Mesendoderm (in vitro differentiated cells): ENCODE measurements around the gene PKN3.

Source experiments
- DNase-seq: peaks from one replicate; pipeline ENCODE4 v3.0.0; 2013
- H2AK5ac ChIP-seq: 2 replicates; pipeline ENCODE4 v1.6.1; 2013; ENCODE audit warnings: low read length, inconsistent platforms
- H2BK120ac ChIP-seq: 2 replicates; pipeline ENCODE4 v1.6.1; 2013; ENCODE audit warnings: low read depth, mild to moderate bottlenecking, low read length, moderate library complexity, mixed read lengths
- H2BK15ac ChIP-seq: replicated peaks from 2 replicates; pipeline ENCODE4 v1.6.1; 2013; ENCODE audit warnings: low read depth, mild to moderate bottlenecking, moderate library complexity
- H2BK5ac ChIP-seq: 2 replicates; pipeline ENCODE4 v1.6.1; 2013; ENCODE audit warnings: low read length, inconsistent platforms
- H3K18ac ChIP-seq: 2 replicates; pipeline ENCODE4 v1.6.1; 2013; ENCODE audit warnings: mild to moderate bottlenecking, low read length, mixed read lengths
- H3K23ac ChIP-seq: one replicate; pipeline ENCODE4 v1.6.1; 2013; ENCODE audit warnings: low read length
- H3K27ac ChIP-seq: 2 replicates; pipeline ENCODE4 v1.5.1; 2013; ENCODE audit warnings: low read depth, mild to moderate bottlenecking, inconsistent platforms, low read length, moderate library complexity
- H3K27me3 ChIP-seq: 2 replicates; pipeline ENCODE4 v1.6.1; 2013; ENCODE audit warnings: low read length, control low read depth, mild to moderate bottlenecking, inconsistent platforms; ENCODE audit not compliant: insufficient read depth, poor library complexity
- H3K36me3 ChIP-seq: 2 replicates; pipeline ENCODE4 v1.6.1; 2013; ENCODE audit warnings: low read length, inconsistent platforms; ENCODE audit not compliant: control insufficient read depth, insufficient read depth
- H3K4ac ChIP-seq: one replicate; pipeline ENCODE4 v1.6.1; 2013; ENCODE audit warnings: low read depth, mild to moderate bottlenecking, low read length, moderate library complexity
- H3K4me1 ChIP-seq: 2 replicates; pipeline ENCODE4 v1.6.1; 2013; ENCODE audit warnings: low read depth, low read length, inconsistent platforms; ENCODE audit not compliant: control insufficient read depth
- H3K4me2 ChIP-seq: 2 replicates; pipeline ENCODE4 v1.6.1; 2013; ENCODE audit warnings: low read length
- H3K4me3 ChIP-seq: 2 replicates; pipeline ENCODE4 v1.5.1; 2013; ENCODE audit warnings: mild to moderate bottlenecking, low read length
- H3K56ac ChIP-seq: one replicate; pipeline ENCODE4 v1.6.1; 2013; ENCODE audit warnings: low read length
- H3K79me1 ChIP-seq: 2 replicates; pipeline ENCODE4 v1.6.1; 2013; ENCODE audit warnings: low read length, inconsistent platforms
- H3K79me2 ChIP-seq: 2 replicates; pipeline ENCODE4 v1.6.1; 2013; ENCODE audit warnings: mild to moderate bottlenecking, low read length; ENCODE audit not compliant: control insufficient read depth, insufficient read depth
- H3K9ac ChIP-seq: 2 replicates; pipeline ENCODE4 v1.6.1; 2013; ENCODE audit warnings: low read length, inconsistent platforms
- H4K5ac ChIP-seq: one replicate; pipeline ENCODE4 v1.6.1; 2013; ENCODE audit warnings: low read length
- H4K8ac ChIP-seq: one replicate; pipeline ENCODE4 v1.6.1; 2013; ENCODE audit warnings: low read depth, mild to moderate bottlenecking, control low read depth, low read length, moderate library complexity
- WGBS: extraction: QIAGEN DNeasy Blood & Tissue Kit; methylation state at CpG from one replicate; pipeline ENCODE4 v1.1.7; 2013; ENCODE audit warnings: low lambda C conversion rate, missing lambda C conversion rate; ENCODE audit not compliant: insufficient coverage; ENCODE audit errors: extremely low coverage; 5-methylcytosine and 5-hydroxymethylcytosine counted together

Gene PKN3

DNA sequence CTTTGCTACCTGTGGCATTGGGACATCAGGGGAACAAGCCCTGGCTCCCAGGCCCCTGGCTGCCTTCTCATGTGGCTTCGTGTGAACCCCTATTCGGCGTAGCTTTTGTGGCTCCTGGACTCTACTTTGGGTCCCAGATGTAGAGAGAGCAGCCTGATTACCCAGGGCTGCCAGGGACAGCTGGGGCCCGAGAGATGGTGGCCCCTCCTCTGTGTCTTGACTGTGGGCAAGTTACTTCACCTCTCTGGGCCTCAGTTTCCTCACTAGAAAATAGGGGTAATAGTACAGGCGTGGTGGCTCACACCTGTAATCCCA, 2.0 kb downstream of the PKN3 start:
- Histone ChIP-seq H2AK5ac (no peak overlapping the region), H2BK5ac (no peak overlapping the region), H3K18ac (no peak overlapping the region), H3K36me3 (no peaks in the 10 kb centered on the region), H3K79me1 (no peaks in the 10 kb centered on the region), H4K8ac (no peak overlapping the region), H3K27ac (no peak overlapping the region), H4K5ac (no peak overlapping the region), H3K4me1 (peaks cover 2% of the 10 kb centered on the region), H3K79me2 (no peaks in the 10 kb centered on the region), H3K4ac (no peak overlapping the region), H3K9ac (no peak overlapping the region), H3K23ac (no peak overlapping the region), H3K27me3 (no peaks in the 10 kb centered on the region), H3K4me3 (no peak overlapping the region), H3K56ac (no peak overlapping the region), H3K4me2 (no peak overlapping the region), H2BK120ac (no peak overlapping the region), H2BK15ac (no peak overlapping the region)
- DNase-seq, result no peak
- WGBS, result no CpG with 5 or more reads among the region's 5 CpGs

DNA sequence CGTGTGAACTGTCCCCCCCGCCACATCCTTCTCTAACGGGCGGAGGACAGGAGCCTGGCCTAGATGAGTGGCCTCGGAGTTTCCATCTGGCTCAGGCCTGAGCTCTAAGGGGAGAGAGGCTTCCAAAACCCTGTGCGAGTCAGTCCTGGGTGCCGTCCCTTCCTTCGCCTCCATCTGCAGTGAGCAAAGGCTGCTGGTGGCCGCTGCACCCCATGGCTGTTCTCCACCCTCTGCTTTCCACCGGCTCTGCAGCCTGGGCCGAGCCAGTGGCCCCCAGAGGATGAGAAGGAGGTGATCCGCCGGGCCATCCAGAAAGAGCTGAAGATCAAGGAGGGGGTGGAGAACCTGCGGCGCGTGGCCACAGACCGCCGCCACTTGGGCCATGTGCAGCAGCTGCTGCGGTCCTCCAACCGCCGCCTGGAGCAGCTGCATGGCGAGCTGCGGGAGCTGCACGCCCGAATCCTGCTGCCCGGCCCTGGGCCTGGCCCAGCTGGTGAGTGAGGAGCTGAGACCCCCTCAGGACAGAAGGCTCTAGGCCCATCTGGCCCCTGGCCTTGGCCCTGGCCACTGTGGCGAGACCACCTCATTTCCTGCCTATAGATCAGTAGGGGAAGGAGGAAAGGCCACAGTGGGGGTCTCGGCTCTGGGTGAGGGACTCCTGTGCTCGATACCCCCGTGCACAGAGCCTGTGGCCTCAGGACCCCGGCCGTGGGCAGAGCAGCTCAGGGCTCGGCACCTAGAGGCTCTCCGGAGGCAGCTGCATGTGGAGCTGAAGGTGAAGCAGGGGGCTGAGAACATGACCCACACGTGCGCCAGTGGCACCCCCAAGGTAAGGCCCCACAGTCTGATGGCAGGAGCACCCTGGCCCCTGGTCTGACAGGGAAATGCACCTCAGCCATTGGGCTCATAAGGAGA, 3.0 kb downstream of the PKN3 start:
- H3K4ac ChIP-seq, result no peak overlapping the region
- WGBS, result no CpG with 5 or more reads among the region's 36 CpGs
- no peaks in the 10 kb centered on the region for H3K27me3 ChIP-seq
- no peak overlapping the region for H3K18ac ChIP-seq
- H2BK120ac ChIP-seq, result no peak overlapping the region
- no peaks in the 10 kb centered on the region for H3K79me2 ChIP-seq
- H2BK5ac ChIP-seq, result no peak overlapping the region
- H4K8ac ChIP-seq, result no peak overlapping the region
- no peak overlapping the region for H3K56ac ChIP-seq
- peaks cover 2% of the 10 kb centered on the region for H3K4me1 ChIP-seq
- H3K9ac ChIP-seq, result no peak overlapping the region
- no peak overlapping the region for H2BK15ac ChIP-seq
- H2AK5ac ChIP-seq, result no peak overlapping the region
- H3K27ac ChIP-seq, result no peak overlapping the region
- H3K4me3 ChIP-seq, result no peak overlapping the region
- H3K36me3 ChIP-seq, result no peaks in the 10 kb centered on the region
- no peak overlapping the region for H3K23ac ChIP-seq
- H4K5ac ChIP-seq, result no peak overlapping the region
- no peak overlapping the region for H3K4me2 ChIP-seq
- no peaks in the 10 kb centered on the region for H3K79me1 ChIP-seq
- no peak for DNase-seq

DNA sequence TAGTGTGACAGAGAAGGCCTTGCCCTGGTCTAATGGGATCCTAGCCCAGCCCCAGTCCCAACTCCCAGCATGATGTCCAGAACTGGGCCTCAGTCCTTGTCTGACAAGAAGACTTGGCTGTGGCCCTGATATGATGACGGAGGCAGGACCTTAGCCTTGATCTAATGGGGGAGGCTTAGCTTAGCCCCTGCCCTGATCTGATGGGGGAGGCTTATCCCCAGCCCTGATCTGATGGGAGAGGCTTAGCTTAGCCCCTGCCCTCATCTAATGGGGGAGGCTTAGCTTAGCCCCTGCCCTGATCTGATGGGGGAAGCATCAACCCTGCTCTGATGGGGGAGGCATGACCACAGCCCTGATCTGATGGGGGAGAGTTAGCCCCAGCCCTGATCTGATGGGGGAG, 3.7 kb downstream of the PKN3 start:
- no peak overlapping the region for H3K18ac ChIP-seq
- peaks cover 2% of the 10 kb centered on the region for H3K4me1 ChIP-seq
- no peak overlapping the region for H4K5ac ChIP-seq
- no peak overlapping the region for H2BK5ac ChIP-seq
- H2BK120ac ChIP-seq, result no peak overlapping the region
- WGBS, result no CpG with 5 or more reads among the region's 1 CpG
- H3K36me3 ChIP-seq, result no peaks in the 10 kb centered on the region
- no peak overlapping the region for H3K23ac ChIP-seq
- no peak overlapping the region for H2BK15ac ChIP-seq
- no peaks in the 10 kb centered on the region for H3K27me3 ChIP-seq
- DNase-seq, result no peak
- no peak overlapping the region for H3K4ac ChIP-seq
- H3K27ac ChIP-seq, result no peak overlapping the region
- H3K4me3 ChIP-seq, result no peak overlapping the region
- no peak overlapping the region for H3K9ac ChIP-seq
- H3K79me2 ChIP-seq, result no peaks in the 10 kb centered on the region
- H3K79me1 ChIP-seq, result no peaks in the 10 kb centered on the region
- no peak overlapping the region for H4K8ac ChIP-seq
- H3K4me2 ChIP-seq, result no peak overlapping the region
- H3K56ac ChIP-seq, result no peak overlapping the region
- no peak overlapping the region for H2AK5ac ChIP-seq

DNA sequence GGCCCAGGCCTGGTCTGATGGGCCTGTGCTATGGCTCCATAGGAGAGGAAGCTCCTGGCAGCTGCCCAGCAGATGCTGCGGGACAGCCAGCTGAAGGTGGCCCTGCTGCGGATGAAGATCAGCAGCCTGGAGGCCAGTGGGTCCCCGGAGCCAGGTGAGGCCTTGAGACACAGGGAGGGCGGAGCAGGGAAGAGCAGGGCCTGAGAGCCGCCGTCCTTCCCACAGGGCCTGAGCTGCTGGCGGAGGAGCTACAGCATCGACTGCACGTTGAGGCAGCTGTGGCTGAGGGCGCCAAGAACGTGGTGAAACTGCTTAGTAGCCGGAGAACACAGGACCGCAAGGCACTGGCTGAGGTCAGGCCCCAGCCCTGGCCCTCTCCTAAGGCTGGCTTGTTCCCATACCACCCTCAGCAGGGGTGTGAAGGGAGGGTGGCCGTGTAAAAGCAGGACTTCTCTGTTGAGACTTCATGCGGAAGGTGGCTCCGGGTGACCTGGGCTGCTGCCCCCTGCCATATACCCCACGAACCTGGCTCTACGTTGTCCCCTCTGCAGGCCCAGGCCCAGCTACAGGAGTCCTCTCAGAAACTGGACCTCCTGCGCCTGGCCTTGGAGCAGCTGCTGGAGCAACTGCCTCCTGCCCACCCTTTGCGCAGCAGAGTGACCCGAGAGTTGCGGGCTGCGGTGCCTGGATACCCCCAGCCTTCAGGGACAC, 4.5 kb downstream of the PKN3 start:
- Histone ChIP-seq H2BK15ac (no peak overlapping the region), H3K4ac (no peak overlapping the region), H3K79me1 (no peaks in the 10 kb centered on the region), H3K79me2 (no peaks in the 10 kb centered on the region), H4K8ac (no peak overlapping the region), H4K5ac (no peak overlapping the region), H3K27me3 (no peaks in the 10 kb centered on the region), H3K18ac (no peak overlapping the region), H3K4me3 (no peak overlapping the region), H3K27ac (no peak overlapping the region), H3K23ac (no peak overlapping the region), H2BK5ac (no peak overlapping the region), H3K36me3 (no peaks in the 10 kb centered on the region), H3K4me2 (no peak overlapping the region), H3K9ac (peak overlapping the region; percentile 31), H2AK5ac (no peak overlapping the region), H3K4me1 (peaks cover 2% of the 10 kb centered on the region), H2BK120ac (no peak overlapping the region), H3K56ac (peak overlapping the region; percentile 57)
- DNase-seq, result peak; percentile 45
- WGBS, result no CpG with 5 or more reads among the region's 23 CpGs

DNA sequence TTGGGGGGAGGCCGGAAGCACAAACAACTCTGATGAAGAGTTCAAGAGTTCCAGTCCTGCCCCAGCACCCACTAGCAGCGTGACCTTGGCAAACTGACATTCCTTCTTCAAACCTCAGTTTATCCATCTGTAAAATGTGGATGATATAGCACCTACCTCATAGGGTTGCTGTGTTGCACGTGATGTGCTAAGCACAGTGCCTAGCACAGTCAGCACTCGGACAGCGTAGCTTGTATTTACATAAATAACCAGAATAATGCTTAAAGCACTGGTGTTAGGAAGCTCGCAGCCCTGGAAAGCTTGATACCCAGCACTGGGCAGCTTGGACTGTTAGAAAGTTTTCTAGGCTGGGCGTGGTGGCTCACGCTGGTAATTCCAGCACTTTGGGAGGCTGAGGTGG, 5.1 kb downstream of the PKN3 start:
- Histone ChIP-seq H3K18ac (no peak overlapping the region), H3K27ac (no peak overlapping the region), H3K4me2 (no peak overlapping the region), H3K4me3 (no peak overlapping the region), H3K23ac (no peak overlapping the region), H3K36me3 (no peaks in the 10 kb centered on the region), H2BK15ac (no peak overlapping the region), H3K56ac (no peak overlapping the region), H3K4ac (no peak overlapping the region), H3K9ac (no peak overlapping the region), H2BK5ac (no peak overlapping the region), H2AK5ac (no peak overlapping the region), H3K27me3 (no peaks in the 10 kb centered on the region), H3K79me2 (no peaks in the 10 kb centered on the region), H2BK120ac (no peak overlapping the region), H4K5ac (no peak overlapping the region), H3K4me1 (peaks cover 2% of the 10 kb centered on the region), H3K79me1 (no peaks in the 10 kb centered on the region), H4K8ac (no peak overlapping the region)
- no CpG with 5 or more reads among the region's 8 CpGs for WGBS
- DNase-seq, result no peak
